ENCODE measurements around the gene RFTN1. TPM values are rescaled to one million over a fixed set of nuclear protein-coding genes. Genes with fewer than 3 reads are reported as not detected.

RFTN1 gene
- total and polyA plus RNA-seq, 11 donors = 17.1 to 40.8 (median 26.4) TPM

DNA sequence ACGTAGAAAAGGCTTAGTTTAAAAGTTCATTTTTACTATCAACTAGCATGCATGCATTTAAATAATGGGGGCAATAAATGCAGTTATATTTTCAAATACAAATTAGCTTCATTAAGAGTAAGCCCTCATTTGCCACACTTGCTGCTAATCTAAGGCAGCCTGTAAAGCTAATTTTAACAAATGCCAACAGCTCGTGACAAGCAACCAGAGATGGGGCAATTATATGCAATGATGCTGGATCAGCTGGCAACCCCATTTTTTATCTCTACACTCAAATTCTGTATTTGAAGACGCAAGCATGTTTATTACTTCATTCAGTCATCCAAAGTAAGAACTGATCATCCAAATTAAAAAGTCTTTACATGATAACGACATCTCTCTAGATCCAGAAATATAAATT lies 12.1 kb downstream of the RFTN1 start:
- 73 to 81% (median 78%) methylated on average over 4 of the region's 4 CpGs for WGBS, 4 donors
- TF ChIP-seq, protein P1, sequence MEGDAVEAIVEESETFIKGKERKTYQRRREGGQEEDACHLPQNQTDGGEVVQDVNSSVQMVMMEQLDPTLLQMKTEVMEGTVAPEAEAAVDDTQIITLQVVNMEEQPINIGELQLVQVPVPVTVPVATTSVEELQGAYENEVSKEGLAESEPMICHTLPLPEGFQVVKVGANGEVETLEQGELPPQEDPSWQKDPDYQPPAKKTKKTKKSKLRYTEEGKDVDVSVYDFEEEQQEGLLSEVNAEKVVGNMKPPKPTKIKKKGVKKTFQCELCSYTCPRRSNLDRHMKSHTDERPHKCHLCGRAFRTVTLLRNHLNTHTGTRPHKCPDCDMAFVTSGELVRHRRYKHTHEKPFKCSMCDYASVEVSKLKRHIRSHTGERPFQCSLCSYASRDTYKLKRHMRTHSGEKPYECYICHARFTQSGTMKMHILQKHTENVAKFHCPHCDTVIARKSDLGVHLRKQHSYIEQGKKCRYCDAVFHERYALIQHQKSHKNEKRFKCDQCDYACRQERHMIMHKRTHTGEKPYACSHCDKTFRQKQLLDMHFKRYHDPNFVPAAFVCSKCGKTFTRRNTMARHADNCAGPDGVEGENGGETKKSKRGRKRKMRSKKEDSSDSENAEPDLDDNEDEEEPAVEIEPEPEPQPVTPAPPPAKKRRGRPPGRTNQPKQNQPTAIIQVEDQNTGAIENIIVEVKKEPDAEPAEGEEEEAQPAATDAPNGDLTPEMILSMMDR (IDR thresholded peaks at IDR 0.05) = no peak
- no peak for TF ChIP-seq POLR2A (IDR thresholded peaks at IDR 0.05)
- DNase-seq (no peak), ATAC-seq (no peak)
- Histone ChIP-seq H3K4me3 (no peak overlapping the region), H3K36me3 (peaks cover 0 to 22% (median 10%) of the 10 kb centered on the region in 9 donors), H3K4me1 (peaks cover 0 to 56% (median 14%) of the 10 kb centered on the region in 12 donors), H3K27ac (no peak overlapping the region), H3K27me3 (no peaks in the 10 kb centered on the region), H3K9me3 (no peaks in the 10 kb centered on the region)
- intact Hi-C loops (cut with DNase I) = loop anchor here in 2 of 10 donors (5.0 to 10.0 kb wide), 2 partner anchors 49 to 57 kb away; no protein-coding TSS in a partner anchor

DNA sequence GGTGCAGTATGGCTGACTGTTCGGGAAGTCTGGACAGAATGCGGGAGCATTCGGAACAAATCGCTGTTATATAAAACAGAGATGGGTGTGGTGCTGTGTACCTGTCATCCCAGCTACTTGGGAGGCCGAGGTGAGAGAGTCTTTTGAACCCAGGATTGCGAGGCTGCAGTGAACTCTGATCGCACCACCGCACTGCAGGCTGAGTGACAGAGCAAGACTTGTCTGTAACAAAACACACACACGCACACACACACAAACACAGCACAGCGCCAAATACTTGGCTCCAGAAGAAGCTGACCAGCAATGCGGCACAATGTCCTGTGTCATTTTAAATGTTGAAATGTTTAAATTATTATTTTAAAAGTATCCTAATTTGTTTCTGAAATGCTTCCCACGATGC lies 12.6 kb downstream of the RFTN1 start:
- H3K4me3 ChIP-seq = no peak overlapping the region
- no peaks in the 10 kb centered on the region for H3K9me3 ChIP-seq
- 95 to 97% (median 96%) methylated on average over 12 of the region's 12 CpGs for WGBS, 4 donors
- no peaks in the 10 kb centered on the region for H3K27me3 ChIP-seq
- ATAC-seq (no peak), DNase-seq (no peak)
- intact Hi-C loops (cut with DNase I) = loop anchor here in 2 of 10 donors (5.0 to 10.0 kb wide), 2 partner anchors 49 to 56 kb away; no protein-coding TSS in a partner anchor
- peaks cover 0 to 56% (median 18%) of the 10 kb centered on the region in 12 donors for H3K4me1 ChIP-seq
- H3K36me3 ChIP-seq = peaks cover 0 to 22% (median 10%) of the 10 kb centered on the region in 9 donors
- no peak overlapping the region for H3K27ac ChIP-seq
- TF ChIP-seq, protein P1 (IDR thresholded peaks at IDR 0.05) = no peak
- no peak for TF ChIP-seq POLR2A (IDR thresholded peaks at IDR 0.05)

DNA sequence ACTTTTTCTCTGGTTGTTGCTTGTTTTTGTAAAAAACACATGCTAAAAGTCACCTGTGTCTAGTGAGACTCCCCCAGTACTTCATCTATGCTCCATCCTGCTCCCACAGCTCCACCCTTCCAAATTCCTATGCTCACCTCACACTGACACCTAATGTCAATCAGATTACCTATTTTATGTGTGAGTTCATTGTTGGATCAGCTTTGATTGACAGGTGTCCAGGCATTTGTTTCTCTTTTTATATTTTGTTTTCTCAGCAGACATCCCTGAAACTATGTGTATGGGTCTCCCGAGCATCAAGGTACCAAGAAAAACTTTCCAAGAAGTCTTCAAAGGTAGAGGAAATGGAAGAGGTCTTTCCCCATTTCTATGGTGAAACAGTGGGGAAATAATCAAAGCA lies 13.4 kb downstream of the RFTN1 start:
- ATAC-seq = no peak

DNA sequence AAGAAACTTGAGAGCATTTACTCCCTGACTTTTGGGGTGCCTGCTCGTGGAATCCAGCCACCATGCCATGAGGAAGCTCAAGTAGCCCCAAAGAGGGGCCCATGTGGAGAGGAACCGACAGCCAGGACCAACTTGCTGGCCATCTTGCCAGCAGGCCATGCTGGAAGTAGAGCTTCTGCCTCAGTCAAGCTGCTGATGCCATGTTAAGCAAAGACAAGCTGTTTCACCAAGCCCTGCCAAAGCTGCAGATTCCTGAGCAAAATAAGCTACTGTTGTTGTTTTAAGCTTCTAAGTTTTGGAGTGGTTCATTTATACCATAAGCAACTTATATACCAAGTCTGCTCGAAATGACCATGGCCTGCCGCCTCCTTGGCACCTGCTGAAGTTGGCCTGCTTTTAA lies 14.1 kb downstream of the RFTN1 start:
- no peak for DNase-seq
- Histone ChIP-seq H3K4me1 (peaks cover 0 to 61% (median 30%) of the 10 kb centered on the region in 12 donors), H3K9me3 (no peaks in the 10 kb centered on the region), H3K36me3 (peaks cover 0 to 13% (median 4%) of the 10 kb centered on the region in 9 donors), H3K27ac (no peak overlapping the region), H3K27me3 (no peaks in the 10 kb centered on the region), H3K4me3 (no peak overlapping the region)
- TF ChIP-seq POLR2A (IDR thresholded peaks at IDR 0.05) = no peak
- TF ChIP-seq, protein P1 (IDR thresholded peaks at IDR 0.05) = no peak
- intact Hi-C loops (cut with DNase I) = no loop called here
- 88 to 98% (median 97%) methylated on average over 4 of the region's 4 CpGs for WGBS, 4 donors
- no peak for ATAC-seq

More for the DNA sequence above, 13.4 kb downstream of the RFTN1 start:
- DNase-seq = no peak
- Histone ChIP-seq H3K27ac (no peak overlapping the region), H3K4me3 (no peak overlapping the region), H3K27me3 (no peaks in the 10 kb centered on the region), H3K36me3 (peaks cover 0 to 18% (median 5%) of the 10 kb centered on the region in 9 donors), H3K4me1 (peaks cover 0 to 61% (median 24%) of the 10 kb centered on the region in 12 donors), H3K9me3 (no peaks in the 10 kb centered on the region)
- no peak for TF ChIP-seq POLR2A (IDR thresholded peaks at IDR 0.05)
- TF ChIP-seq, protein P1 (IDR thresholded peaks at IDR 0.05) = no peak
- intact Hi-C loops (cut with DNase I) = loop anchor here in 2 of 10 donors (5.0 to 10.0 kb wide), 2 partner anchors 48 to 55 kb away; no protein-coding TSS in a partner anchor
- 99 to 100% (median 99%) methylated on average over 1 of the region's 1 CpG for WGBS, 4 donors

Data from heart left ventricle (tissue), 16 donors.